ENCODE measurements around the gene CXorf58.

Gene CXorf58

DNA sequence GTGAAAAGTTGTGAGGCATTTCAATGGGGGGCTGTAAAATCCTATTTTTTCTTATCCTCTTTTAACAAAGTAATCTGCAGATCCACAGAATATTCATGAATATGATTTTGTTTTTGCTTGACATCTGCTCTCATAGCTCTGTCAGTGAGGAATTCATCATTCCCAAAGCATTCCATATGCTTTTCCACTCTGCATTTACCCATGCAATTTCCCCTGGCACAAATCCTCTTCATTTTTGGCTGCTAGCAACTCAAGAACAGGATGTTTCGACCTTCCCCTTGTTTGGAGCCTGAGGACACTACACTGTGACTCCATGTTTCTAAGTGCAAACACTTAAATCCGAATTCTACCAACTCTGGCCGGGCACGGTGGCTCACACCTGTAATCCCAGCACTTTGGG is 70.7 kb downstream of the CXorf58 start:
- DNase-seq (ENCODE audit: insufficient read length), result no peak
- no peak for TF ChIP-seq TAF1 (IDR thresholded peaks at IDR 0.05; ENCODE audit: borderline replicate concordance, low read depth, low read length)
- no peak for TF ChIP-seq POLR2AphosphoS5 (IDR thresholded peaks at IDR 0.05; ENCODE audit: low read depth, low read length)
- TF ChIP-seq POLR2A (IDR thresholded peaks at IDR 0.05; ENCODE audit: low read depth, low read length), result no peak
- FAIRE-seq, result no peak

DNA sequence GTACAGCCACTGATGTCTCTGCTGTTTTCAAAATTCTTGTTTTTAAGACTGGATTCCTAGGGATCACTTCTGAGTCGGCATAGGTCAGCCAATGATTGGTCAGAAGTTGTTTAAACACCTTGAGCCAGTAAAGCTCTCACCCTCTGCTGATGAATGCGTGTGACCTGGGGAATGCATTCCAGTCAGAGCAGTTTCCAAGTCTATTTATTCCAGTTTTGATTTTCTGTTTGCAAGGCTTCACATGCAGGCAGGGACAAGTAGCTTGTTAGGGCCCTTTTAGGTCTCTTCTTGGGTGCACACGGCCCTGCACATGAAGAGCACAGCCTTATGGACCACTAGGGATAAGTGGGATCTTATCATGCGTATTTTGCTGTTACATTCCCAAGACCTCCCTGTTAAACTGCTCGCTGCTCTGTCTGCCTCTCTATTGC is 72.2 kb downstream of the CXorf58 start:
- DNase-seq (ENCODE audit: insufficient read length) (no peak), FAIRE-seq (no peak)
- TF ChIP-seq POLR2AphosphoS5 (IDR thresholded peaks at IDR 0.05; ENCODE audit: low read depth, low read length) (no peak), POLR2A (IDR thresholded peaks at IDR 0.05; ENCODE audit: low read depth, low read length) (no peak), TAF1 (IDR thresholded peaks at IDR 0.05; ENCODE audit: borderline replicate concordance, low read depth, low read length) (no peak)

DNA sequence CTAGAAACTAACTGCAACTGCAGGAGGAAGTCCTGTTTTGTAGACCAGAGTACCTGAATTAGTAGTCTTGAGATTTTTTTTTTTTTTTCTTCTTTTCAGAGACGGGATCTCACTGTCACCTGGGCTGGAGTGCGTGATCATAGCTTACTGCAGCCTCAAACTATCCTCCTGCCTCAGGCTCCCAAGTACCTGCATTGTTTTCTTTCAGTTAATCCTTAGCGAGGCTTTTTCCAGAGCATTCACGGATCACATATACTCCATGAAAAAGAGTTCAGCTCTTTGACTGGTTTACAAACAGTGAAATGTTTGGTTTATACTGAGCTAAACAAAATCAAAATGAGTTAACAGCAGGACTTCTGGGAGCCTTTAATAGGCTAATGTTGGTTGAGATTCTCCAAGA is 73.4 kb downstream of the CXorf58 start:
- TF ChIP-seq POLR2A (IDR thresholded peaks at IDR 0.05; ENCODE audit: low read depth, low read length) (no peak), POLR2AphosphoS5 (IDR thresholded peaks at IDR 0.05; ENCODE audit: low read depth, low read length) (no peak)
- no peak for FAIRE-seq

DNA sequence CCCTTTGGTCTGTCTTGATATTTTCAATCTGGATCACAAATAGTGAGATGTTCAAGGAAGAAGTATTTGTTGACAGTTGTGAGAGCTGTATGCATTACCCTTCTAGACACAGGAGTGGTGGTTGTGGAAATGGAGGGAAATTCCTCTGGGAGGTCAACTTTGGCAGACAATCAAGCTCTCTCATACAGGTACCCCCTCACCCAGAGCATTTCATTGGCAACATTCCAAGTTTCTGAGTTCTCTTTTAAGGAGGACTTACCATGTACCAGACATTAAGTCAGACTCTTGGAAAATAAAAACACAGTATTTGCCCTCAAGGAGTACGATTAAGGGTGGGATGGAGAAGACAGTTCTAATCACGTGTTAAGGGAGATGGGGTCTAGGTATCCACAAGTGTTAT is 73.9 kb downstream of the CXorf58 start:
- TF ChIP-seq TAF1 (IDR thresholded peaks at IDR 0.05; ENCODE audit: borderline replicate concordance, low read depth, low read length) (no peak), POLR2A (IDR thresholded peaks at IDR 0.05; ENCODE audit: low read depth, low read length) (no peak)
- FAIRE-seq (no peak), DNase-seq (ENCODE audit: insufficient read length) (no peak)

More for the DNA sequence above, 73.4 kb downstream of the CXorf58 start:
- no peak for DNase-seq (ENCODE audit: insufficient read length)

GRCh38 chrX:23982891-23983290 is 75.1 kb downstream of the CXorf58 start:
- DNase-seq (ENCODE audit: insufficient read length), result no peak
- no peak for TF ChIP-seq POLR2AphosphoS5 (IDR thresholded peaks at IDR 0.05; ENCODE audit: low read depth, low read length)
- no peak for TF ChIP-seq TAF1 (IDR thresholded peaks at IDR 0.05; ENCODE audit: borderline replicate concordance, low read depth, low read length)
- no peak for TF ChIP-seq POLR2A (IDR thresholded peaks at IDR 0.05; ENCODE audit: low read depth, low read length)
- FAIRE-seq, result no peak

Measured in GM12892 (cell line).